Muscle layer of duodenum (tissue), 2 donors: ENCODE results near the gene KIAA1328.
A peak's percentile ranks its signal among the peaks of the same experiment; 100 is the strongest.

Experiments
- H3K27ac ChIP-seq: one replicate; pipeline ENCODE4 v1.7.0; 2013; ENCODE audit warnings: mild to moderate bottlenecking, low read length
- H3K27me3 ChIP-seq: one replicate; pipeline ENCODE4 v1.7.0; 2013; ENCODE audit warnings: low read depth, mild to moderate bottlenecking, control low read depth, low read length
- H3K36me3 ChIP-seq, 2 donors: one replicate each; pipeline ENCODE4 v1.7.0; 2013; ENCODE audit warnings: low read length in 2 of 2, control low read depth in 1 of 2, mild to moderate bottlenecking in 1 of 2; ENCODE audit not compliant: insufficient read depth in 2 of 2, control insufficient read depth in 1 of 2
- H3K4me1 ChIP-seq, 2 donors: one replicate each; pipeline ENCODE4 v1.7.0; 2013; ENCODE audit warnings: low read length in 2 of 2, mild to moderate bottlenecking in 2 of 2, control low read depth in 1 of 2, moderate library complexity in 1 of 2; ENCODE audit not compliant: insufficient read depth in 2 of 2, control insufficient read depth in 1 of 2
- H3K4me3 ChIP-seq, 2 donors: one replicate each; pipeline ENCODE4 v1.7.0; 2013; ENCODE audit warnings: low read length in 2 of 2, low read depth in 1 of 2, mild to moderate bottlenecking in 1 of 2
- H3K9me3 ChIP-seq, 2 donors: one replicate each; pipeline ENCODE4 v1.7.0; 2013; ENCODE audit warnings: low read length in 2 of 2, control low read depth in 1 of 2, mild to moderate bottlenecking in 1 of 2; ENCODE audit not compliant: control insufficient read depth in 1 of 2
- donor health status: healthy.

The KIAA1328 gene

DNA sequence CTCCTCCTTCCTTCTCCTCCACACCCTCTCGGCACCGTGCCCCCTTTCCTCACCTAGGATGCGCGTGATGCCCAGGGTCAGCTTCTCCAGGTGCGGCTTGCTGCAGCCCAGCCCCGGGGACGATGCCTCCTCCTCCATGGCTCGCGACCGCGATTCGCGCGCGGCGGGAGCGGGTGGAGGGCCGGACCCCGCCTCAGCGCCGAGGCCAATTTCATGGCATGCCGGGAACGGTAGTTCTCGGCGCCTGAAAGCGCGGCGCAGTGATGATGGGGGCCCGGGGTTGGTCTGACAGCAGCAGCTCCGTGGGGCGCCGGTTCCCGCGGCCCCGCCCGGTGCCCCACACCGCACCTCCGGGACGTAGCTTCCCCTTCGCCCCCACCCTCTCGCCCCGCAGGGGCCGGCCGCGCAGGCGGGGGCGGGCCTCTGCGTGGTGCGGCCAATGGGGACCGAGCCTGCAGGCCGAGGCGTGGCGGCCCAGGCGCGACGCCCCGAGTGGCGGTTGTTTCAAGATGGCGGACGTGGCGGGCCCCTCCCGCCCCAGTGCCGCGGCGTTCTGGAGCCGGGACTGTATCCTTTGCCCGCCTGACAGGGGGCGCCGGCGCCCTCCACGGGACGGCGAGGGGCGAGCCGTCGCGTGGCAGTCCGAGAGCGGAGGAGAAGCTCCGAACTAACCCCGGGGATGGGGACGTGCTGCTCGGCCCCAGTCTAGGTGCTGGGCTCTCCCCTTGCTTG, at the start of gene KIAA1328, which contains the start of gene TPGS2:
Gene KIAA1328 (plus strand): TSS at position 498 of the 732 bp plus-strand sequence. CDS start 12 bp downstream, at position 510.
Gene TPGS2 (minus strand): TSS at position 373 of the 732 bp plus-strand sequence. CDS start 235 bp downstream, at position 138.
- peak within 1 kb of the TSS; percentile 97 to 99 for H3K4me3 ChIP-seq
- no peaks in the 10 kb centered on the region for H3K36me3 ChIP-seq
- H3K9me3 ChIP-seq = no peaks in the 10 kb centered on the region
- no peaks in the 10 kb centered on the region for H3K27me3 ChIP-seq
- H3K27ac ChIP-seq = peak within 1 kb of the TSS; percentile 78
- H3K4me1 ChIP-seq = peaks cover 0 to 17% of the 10 kb centered on the region in 2 donors

DNA sequence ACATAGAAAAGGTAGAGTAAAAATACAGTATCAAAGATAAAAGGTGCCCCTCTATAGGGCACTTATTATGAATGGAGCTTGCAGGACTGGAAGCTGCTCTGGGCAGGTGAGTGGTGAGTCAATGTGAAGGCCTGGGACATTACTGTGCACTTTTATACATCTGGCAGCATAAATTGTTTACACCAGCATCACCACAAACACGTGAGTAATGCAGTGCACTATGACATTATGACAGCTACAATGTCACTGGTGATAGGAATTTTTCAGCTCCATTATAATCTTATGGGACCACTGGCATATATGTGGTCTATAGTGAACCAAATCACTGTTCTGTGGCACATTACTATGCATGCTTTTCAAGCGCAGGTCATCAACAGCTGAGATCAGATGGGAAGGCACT, 48.2 kb upstream of the KIAA1328 start:
- Histone ChIP-seq H3K36me3 (peaks cover 0 to 32% of the 10 kb centered on the region in 2 donors), H3K27ac (no peak overlapping the region), H3K4me3 (no peak overlapping the region), H3K4me1 (no peaks in the 10 kb centered on the region), H3K9me3 (no peaks in the 10 kb centered on the region), H3K27me3 (no peaks in the 10 kb centered on the region)

DNA sequence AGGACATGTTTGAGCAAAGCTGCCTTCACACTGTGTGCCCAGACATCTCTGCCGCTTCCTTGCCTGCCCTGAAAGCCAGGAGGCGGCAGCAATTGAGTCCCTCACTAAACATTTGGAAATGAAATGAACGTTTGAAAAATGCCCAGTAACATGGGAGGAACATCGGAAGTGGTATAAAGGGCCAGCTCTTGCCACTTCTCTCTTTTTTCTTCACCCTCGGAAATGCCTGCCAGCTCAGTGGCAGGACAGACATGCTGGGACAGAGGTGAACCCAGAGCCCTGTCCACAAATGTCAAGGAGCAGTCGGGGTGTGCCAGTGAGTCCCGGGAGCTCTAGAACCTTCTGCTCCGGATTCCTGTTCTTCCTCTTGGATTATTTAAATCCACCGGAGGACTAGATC, 46.2 kb upstream of the KIAA1328 start:
- H3K4me3 ChIP-seq = no peak overlapping the region
- no peaks in the 10 kb centered on the region for H3K9me3 ChIP-seq
- peaks cover 0 to 32% of the 10 kb centered on the region in 2 donors for H3K36me3 ChIP-seq
- no peaks in the 10 kb centered on the region for H3K4me1 ChIP-seq
- H3K27ac ChIP-seq = no peak overlapping the region
- H3K27me3 ChIP-seq = no peaks in the 10 kb centered on the region

DNA sequence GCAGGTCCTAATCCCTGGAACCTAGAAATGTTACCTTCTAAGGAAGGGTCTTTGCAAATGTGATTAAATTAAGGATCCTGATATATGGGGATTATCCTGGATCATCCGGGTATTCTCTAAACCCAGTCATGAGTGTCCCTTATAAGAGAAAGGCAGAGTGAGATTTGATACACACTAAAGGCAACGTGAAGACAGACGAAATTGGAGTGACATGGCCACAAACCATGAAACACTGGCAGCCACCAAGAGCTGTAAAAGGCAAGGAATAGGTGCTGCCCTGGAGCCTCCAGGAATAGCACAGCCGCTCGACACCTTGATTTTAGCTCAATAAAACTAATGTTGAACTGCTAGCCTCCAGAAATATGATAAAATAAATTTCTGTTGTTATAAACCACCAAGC, 45.1 kb upstream of the KIAA1328 start:
- Histone ChIP-seq H3K4me3 (no peak overlapping the region), H3K9me3 (no peaks in the 10 kb centered on the region), H3K4me1 (no peaks in the 10 kb centered on the region), H3K27me3 (no peaks in the 10 kb centered on the region), H3K36me3 (peaks cover 4 to 32% of the 10 kb centered on the region in 2 donors), H3K27ac (no peak overlapping the region)

DNA sequence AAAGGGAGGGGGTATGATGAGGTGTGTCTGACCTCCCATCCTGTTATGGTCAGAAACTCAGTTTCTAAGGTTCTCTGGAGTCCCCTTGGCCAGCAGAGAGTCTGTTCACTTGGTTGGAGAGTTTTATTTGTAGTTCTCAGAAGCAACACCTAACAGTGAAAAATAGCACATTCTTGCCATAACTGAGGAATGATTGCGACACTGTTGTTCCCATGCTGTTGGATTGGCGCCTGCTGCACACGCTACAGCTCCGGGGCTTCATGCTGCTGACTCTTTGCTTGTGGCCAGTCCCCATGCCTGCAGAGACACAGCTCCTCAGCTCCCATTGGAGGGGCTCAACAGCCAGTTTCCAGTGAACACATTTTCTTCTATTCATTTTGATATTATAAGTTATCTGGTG, 42.2 kb upstream of the KIAA1328 start:
- Histone ChIP-seq H3K36me3 (peaks cover 10 to 24% of the 10 kb centered on the region in 2 donors), H3K4me1 (no peaks in the 10 kb centered on the region), H3K4me3 (no peak overlapping the region), H3K27ac (no peak overlapping the region), H3K27me3 (no peaks in the 10 kb centered on the region), H3K9me3 (no peaks in the 10 kb centered on the region)

DNA sequence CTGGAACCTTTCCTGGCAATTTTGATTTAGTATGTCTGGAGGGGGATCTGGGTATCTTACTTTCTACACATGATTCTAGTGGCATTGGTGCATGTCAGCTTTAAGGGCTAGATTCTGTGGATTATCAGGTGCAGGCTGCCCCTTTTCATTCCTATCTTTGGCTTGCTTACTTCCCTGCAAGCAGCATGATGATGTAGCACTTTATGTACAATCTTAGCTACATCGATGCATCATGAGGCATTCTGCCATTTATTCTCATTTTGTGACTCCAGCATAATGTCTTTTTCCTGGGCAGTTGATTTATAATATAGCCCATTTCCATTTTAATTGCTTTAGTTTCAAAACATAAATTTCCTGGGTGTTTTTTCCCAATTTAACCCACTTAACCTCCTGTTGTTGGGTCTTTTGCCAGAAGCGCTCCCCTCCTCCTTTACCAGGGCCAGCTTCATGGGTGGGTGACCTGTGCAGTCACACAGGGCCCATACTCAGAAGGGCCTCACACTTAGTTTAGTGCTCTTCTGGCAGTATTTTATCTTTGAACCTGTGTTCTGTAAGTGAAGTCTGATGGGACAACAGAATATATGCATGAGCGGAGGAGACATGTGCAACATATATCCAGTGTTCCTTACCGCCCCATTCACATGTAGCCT, 36.2 kb upstream of the KIAA1328 start:
- no peaks in the 10 kb centered on the region for H3K4me1 ChIP-seq
- no peak overlapping the region for H3K27ac ChIP-seq
- no peaks in the 10 kb centered on the region for H3K9me3 ChIP-seq
- no peak overlapping the region for H3K4me3 ChIP-seq
- H3K36me3 ChIP-seq = peaks cover 35 to 63% of the 10 kb centered on the region in 2 donors
- H3K27me3 ChIP-seq = no peaks in the 10 kb centered on the region

DNA sequence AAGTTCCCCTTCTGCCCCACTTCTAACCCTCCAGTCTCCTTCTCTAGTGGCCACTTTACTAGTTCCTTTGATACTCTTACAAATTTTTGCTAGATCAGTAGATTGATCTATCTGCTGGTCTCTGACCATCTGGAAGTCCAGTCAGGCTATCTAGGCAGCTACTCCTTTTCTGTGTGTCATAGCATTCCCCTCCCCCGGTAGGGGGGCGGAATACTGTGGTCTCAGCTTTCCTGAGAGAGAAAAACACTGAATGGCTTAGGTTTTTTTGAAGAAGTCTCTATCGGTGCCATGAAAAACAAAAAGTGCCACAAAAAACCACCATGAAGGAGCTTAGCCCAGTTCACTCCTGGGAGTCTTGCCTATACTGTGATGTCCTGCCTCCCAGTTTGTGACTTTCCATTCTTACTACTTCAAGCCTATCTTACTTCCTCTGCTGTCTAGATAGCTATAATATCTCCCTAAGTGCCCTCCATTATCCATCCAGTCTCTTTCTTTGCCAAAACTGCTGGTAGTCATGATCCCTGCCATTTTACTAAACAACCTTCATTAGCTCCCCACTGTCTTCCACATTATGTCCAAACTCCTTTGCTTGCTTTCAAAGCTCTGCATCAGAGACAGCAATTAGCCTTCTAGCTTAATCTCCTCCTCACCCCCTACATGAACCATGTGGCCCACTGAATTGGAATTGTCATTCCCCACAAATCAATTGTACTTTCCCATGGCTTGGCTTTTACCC, 30.0 kb upstream of the KIAA1328 start:
- no peak overlapping the region for H3K4me3 ChIP-seq
- peaks cover 30 to 49% of the 10 kb centered on the region in 2 donors for H3K36me3 ChIP-seq
- no peaks in the 10 kb centered on the region for H3K27me3 ChIP-seq
- H3K9me3 ChIP-seq = no peaks in the 10 kb centered on the region
- H3K4me1 ChIP-seq = no peaks in the 10 kb centered on the region
- no peak overlapping the region for H3K27ac ChIP-seq

DNA sequence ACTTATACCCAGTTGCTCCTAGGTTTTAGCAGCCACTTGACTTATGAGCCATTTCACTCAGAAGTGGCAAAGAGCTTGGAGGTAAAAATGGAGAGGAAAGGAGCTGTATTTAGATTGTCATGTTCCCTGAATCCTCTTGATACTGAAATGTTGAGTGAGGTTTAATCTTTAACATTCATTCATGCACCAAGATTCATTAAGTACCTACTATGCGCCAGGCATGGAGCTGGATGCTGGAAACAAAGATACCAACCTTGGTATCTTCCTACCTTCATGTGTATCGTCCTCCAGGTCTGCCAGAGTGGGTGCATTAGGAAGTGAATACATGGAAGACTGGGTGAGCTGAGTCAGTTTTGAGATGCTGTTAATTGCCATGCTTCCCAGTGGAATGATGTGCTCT, 23.8 kb upstream of the KIAA1328 start:
- H3K27ac ChIP-seq = no peak overlapping the region
- peaks cover 27 to 39% of the 10 kb centered on the region in 2 donors for H3K36me3 ChIP-seq
- no peaks in the 10 kb centered on the region for H3K4me1 ChIP-seq
- H3K4me3 ChIP-seq = no peak overlapping the region
- no peaks in the 10 kb centered on the region for H3K9me3 ChIP-seq
- H3K27me3 ChIP-seq = no peaks in the 10 kb centered on the region

DNA sequence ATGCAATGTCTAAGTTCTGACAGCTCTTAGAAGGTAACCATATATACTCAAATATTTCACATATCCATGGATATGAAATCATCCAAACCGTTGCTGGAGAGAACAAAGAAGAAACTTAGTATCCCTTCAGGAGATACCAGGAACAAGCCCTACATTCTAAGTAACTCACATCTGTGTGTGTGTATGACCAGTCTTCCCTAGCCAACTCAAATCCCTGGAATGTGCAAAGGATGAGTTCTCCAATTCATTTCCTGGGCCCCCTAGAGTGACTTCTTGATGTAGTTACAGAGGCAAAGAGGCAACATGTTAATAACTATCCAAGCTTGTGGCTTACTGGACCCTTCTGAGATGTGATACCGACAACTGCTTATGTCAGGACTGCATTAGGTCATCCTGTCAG, 20.2 kb upstream of the KIAA1328 start:
- H3K4me3 ChIP-seq = no peak overlapping the region
- H3K27ac ChIP-seq = no peak overlapping the region
- no peaks in the 10 kb centered on the region for H3K9me3 ChIP-seq
- peaks cover 0 to 4% of the 10 kb centered on the region in 2 donors for H3K4me1 ChIP-seq
- peaks cover 23 to 39% of the 10 kb centered on the region in 2 donors for H3K36me3 ChIP-seq
- no peaks in the 10 kb centered on the region for H3K27me3 ChIP-seq

DNA sequence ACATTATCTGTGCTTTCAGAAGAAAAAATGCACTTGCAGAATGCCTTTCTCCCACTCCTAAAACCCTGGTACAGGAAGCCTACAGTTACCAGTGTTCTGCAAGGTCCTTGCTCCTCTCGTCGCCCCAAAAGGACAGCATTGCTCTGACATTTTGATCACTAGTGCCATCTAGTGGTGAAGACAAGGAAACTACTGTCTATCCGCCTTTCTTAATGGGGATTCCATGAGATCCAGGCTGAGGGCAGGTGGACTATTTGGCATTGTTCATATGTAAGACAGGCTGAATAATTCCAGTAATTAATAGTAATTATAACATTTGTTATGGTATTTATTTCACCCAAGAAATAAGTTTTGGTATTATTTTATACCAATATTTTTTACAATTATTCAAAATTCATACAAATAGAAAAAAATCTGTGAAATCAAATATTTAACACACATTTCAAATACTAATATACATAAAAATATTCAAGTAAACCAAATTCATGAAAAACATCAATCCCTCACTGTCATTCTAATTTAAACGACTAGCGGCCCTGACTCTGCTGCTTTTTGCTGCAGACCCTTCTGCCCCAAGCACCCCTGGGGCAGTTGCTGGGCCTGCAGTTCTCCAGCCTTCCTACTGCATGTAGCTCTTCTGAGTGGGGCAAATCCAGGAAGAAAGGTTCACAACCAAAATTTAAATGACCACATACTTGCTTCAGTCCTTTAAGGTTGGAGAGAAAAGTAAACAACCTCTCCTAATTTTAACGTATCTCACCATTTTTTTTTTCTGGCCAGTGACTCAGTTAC, 19.1 kb upstream of the KIAA1328 start:
- no peaks in the 10 kb centered on the region for H3K27me3 ChIP-seq
- peaks cover 15 to 30% of the 10 kb centered on the region in 2 donors for H3K36me3 ChIP-seq
- H3K9me3 ChIP-seq = no peaks in the 10 kb centered on the region
- no peak overlapping the region for H3K4me3 ChIP-seq
- no peak overlapping the region for H3K27ac ChIP-seq
- peaks cover 0 to 4% of the 10 kb centered on the region in 2 donors for H3K4me1 ChIP-seq
